ENCODE data around the gene HACD2. TPM values are rescaled to one million over a fixed set of nuclear protein-coding genes. Genes with fewer than 3 reads are reported as not detected.

Gene HACD2
- total RNA-seq, 2 experiments from 2014 or later, result 12.1 to 13.3 TPM

DNA sequence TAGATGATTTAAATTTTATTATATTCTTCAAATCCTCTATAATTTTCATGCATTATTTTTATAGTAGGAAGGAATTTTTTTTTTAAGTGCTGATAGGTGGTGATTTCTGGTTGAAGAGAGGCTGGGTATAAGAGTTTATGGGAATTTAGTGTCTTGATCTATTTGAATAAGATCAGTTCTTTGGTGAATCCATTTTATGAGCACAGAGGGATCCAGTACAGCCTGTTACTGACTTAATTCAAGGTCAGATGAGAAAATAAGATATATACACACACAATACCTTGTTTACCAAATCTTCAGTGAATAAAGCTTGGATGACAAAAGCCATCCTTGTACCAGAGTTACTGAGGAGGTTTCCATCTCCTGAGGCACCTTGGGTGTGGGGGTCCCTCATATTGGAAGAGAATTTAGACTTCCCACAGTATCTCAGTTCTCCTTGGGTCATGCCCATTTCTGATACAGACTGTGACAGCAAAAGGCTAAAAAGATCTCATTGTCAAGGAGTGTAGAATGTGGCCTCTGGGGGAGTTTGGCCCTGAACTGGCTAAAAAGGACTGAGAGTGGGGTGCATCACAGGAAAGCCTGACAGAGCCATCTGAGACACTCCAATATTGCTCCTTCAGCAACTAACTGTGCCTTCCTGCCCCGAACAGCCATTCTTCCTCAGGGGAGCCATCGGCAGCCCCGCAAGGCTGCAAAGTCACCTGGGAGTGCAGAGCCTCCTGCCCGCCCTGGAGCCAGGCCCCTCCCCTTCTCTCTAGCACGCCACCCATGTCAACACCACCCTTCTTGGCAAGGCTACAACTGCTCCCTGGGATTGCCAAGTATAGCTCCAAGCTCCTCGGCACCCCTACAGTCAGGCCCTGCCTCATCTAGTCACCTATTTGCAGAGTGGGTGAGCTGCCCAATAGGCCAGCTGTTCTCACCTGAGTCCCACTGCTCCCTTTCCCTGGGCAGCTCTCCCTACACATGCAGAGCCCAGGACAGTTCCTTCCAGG, 43.1 kb upstream of the HACD2 start:
- Mint-ChIP-seq H3K4me1 (ENCODE audit: low read depth) (no peaks in the 10 kb centered on the region), H3K27ac (no peak overlapping the region), H3K4me3 (no peak overlapping the region), H3K9me3 (no peaks in the 10 kb centered on the region), H3K27me3 (peaks cover 7% of the 10 kb centered on the region), H3K36me3 (ENCODE audit: low read depth) (no peaks in the 10 kb centered on the region)
- DNase-seq (no peak), ATAC-seq (ENCODE audit: poor library complexity) (no peak)
- Histone ChIP-seq H3K27me3 (ENCODE audit: control insufficient read depth in 1 of 2, insufficient read depth in 2 of 2, low read length in 2 of 2) (peaks cover 0 to 5% of the 10 kb centered on the region in 2 experiments), H3K36me3 (ENCODE audit: insufficient read depth, low read length) (no peaks in the 10 kb centered on the region), H3K27ac (ENCODE audit: low read depth in 1 of 2, low read length in 2 of 2) (no peak overlapping the region), H3K4me3 (ENCODE audit: low read length) (no peak overlapping the region), H3K9me3 (ENCODE audit: control insufficient read depth in 1 of 2, insufficient read depth in 1 of 2, low read length in 2 of 2) (no peaks in the 10 kb centered on the region), H3K4me1 (ENCODE audit: insufficient read depth, low read length) (no peaks in the 10 kb centered on the region)
- POLR2A ChIA-PET, result no interaction called here
- intact Hi-C loops (cut with DNase I, micrococcal nuclease), result loop anchor here in 1 of 2 experiments (10.0 kb wide), 1 partner anchor 713 kb away; no protein-coding TSS in a partner anchor
- CTCF ChIA-PET, result no interaction called here
- TF ChIP-seq, protein P1, sequence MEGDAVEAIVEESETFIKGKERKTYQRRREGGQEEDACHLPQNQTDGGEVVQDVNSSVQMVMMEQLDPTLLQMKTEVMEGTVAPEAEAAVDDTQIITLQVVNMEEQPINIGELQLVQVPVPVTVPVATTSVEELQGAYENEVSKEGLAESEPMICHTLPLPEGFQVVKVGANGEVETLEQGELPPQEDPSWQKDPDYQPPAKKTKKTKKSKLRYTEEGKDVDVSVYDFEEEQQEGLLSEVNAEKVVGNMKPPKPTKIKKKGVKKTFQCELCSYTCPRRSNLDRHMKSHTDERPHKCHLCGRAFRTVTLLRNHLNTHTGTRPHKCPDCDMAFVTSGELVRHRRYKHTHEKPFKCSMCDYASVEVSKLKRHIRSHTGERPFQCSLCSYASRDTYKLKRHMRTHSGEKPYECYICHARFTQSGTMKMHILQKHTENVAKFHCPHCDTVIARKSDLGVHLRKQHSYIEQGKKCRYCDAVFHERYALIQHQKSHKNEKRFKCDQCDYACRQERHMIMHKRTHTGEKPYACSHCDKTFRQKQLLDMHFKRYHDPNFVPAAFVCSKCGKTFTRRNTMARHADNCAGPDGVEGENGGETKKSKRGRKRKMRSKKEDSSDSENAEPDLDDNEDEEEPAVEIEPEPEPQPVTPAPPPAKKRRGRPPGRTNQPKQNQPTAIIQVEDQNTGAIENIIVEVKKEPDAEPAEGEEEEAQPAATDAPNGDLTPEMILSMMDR (IDR thresholded peaks at IDR 0.05), result no peak

DNA sequence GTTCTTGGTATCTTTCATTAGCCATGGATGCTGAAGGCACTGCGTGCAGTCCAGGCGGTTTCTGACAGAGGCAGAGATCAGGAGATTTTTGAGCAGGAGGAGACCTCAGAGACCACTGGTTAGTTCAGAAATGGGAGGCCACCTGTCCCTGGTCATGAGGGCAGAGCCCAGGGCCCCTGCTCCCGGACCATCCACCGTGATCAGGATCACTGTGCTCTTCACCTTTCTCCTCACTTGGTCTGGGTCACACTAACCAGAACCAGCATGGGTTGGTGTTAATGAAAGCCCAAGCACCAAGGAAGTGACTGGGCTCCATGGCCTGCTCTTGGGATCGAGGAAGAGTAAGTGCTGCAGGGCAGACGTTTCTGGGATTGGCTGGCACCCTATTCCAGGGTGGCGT, 42.0 kb upstream of the HACD2 start:
- DNase-seq (no peak), ATAC-seq (ENCODE audit: poor library complexity) (no peak)
- no peaks in the 10 kb centered on the region for H3K36me3 Mint-ChIP-seq (ENCODE audit: low read depth)
- Histone ChIP-seq H3K36me3 (ENCODE audit: insufficient read depth, low read length) (no peaks in the 10 kb centered on the region), H3K27me3 (ENCODE audit: control insufficient read depth in 1 of 2, insufficient read depth in 2 of 2, low read length in 2 of 2) (peaks cover 0 to 5% of the 10 kb centered on the region in 2 experiments), H3K9me3 (ENCODE audit: control insufficient read depth in 1 of 2, insufficient read depth in 1 of 2, low read length in 2 of 2) (no peaks in the 10 kb centered on the region), H3K4me3 (ENCODE audit: low read length) (no peak overlapping the region), H3K4me1 (ENCODE audit: insufficient read depth, low read length) (no peaks in the 10 kb centered on the region), H3K27ac (ENCODE audit: low read depth in 1 of 2, low read length in 2 of 2) (no peak overlapping the region)
- intact Hi-C loops (cut with DNase I, micrococcal nuclease), result loop anchor here in 1 of 2 experiments (10.0 kb wide), 1 partner anchor 712 kb away; no protein-coding TSS in a partner anchor
- H3K27me3 Mint-ChIP-seq, result peaks cover 7% of the 10 kb centered on the region
- H3K4me3 Mint-ChIP-seq, result no peak overlapping the region
- ChIA-PET POLR2A (no interaction called here), CTCF (no interaction called here)
- H3K27ac Mint-ChIP-seq, result no peak overlapping the region
- H3K9me3 Mint-ChIP-seq, result no peaks in the 10 kb centered on the region
- TF ChIP-seq, protein P1 (IDR thresholded peaks at IDR 0.05), result no peak
- H3K4me1 Mint-ChIP-seq (ENCODE audit: low read depth), result no peaks in the 10 kb centered on the region

DNA sequence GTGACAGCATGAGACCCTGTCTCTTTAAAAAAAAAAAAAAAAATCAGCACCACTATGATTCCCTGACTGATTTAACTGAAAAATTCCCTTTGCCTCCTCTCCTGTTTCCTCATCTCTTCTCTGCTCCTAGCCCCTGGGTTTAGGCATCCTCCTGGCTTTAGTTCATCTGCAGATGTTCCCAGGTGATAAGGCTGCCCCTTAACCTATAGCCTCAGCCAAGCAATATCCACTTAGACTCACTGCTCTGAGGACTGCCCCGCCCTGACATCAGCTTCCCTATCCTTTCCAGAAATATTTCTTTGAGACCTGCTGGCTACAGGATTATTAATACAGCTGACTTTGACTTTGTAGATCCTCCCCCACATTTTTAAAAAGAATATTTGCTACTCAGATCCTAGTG, 39.4 kb upstream of the HACD2 start:
- ATAC-seq (ENCODE audit: poor library complexity) (no peak), DNase-seq (no peak)
- Mint-ChIP-seq H3K36me3 (ENCODE audit: low read depth) (no peaks in the 10 kb centered on the region), H3K9me3 (no peaks in the 10 kb centered on the region), H3K4me3 (no peak overlapping the region), H3K27ac (no peak overlapping the region), H3K4me1 (ENCODE audit: low read depth) (no peaks in the 10 kb centered on the region), H3K27me3 (peaks cover 7% of the 10 kb centered on the region)
- POLR2A ChIA-PET, result no interaction called here
- Histone ChIP-seq H3K27ac (ENCODE audit: low read depth in 1 of 2, low read length in 2 of 2) (no peak overlapping the region), H3K4me1 (ENCODE audit: insufficient read depth, low read length) (no peaks in the 10 kb centered on the region), H3K9me3 (ENCODE audit: control insufficient read depth in 1 of 2, insufficient read depth in 1 of 2, low read length in 2 of 2) (no peaks in the 10 kb centered on the region), H3K36me3 (ENCODE audit: insufficient read depth, low read length) (no peaks in the 10 kb centered on the region), H3K4me3 (ENCODE audit: low read length) (no peak overlapping the region), H3K27me3 (ENCODE audit: control insufficient read depth in 1 of 2, insufficient read depth in 2 of 2, low read length in 2 of 2) (peaks cover 0 to 5% of the 10 kb centered on the region in 2 experiments)
- CTCF ChIA-PET, result no interaction called here
- TF ChIP-seq, protein P1 (IDR thresholded peaks at IDR 0.05), result no peak
- intact Hi-C loops (cut with DNase I, micrococcal nuclease), result loop anchor here in 1 of 2 experiments (10.0 kb wide), 1 partner anchor 710 kb away; no protein-coding TSS in a partner anchor

All from CD4-positive, alpha-beta T cell (primary cell).